BJ (cell line): ENCODE data around the gene LPCAT1. TPM values are rescaled to one million over a fixed set of nuclear protein-coding genes. Genes with fewer than 3 reads are reported as not detected.

Source experiments
- CTCF ChIA-PET: fragments of 350-600 bp; formaldehyde crosslinking; extraction: SDS; loops from one replicate; lab custom pipeline; 2021; ENCODE audit warnings: antibody characterized with exemption, inconsistent platforms; lab: Yijun Ruan, JAX
- POLR2A ChIA-PET: fragments of 300-600 bp; sonication (Branson Sonifier 250); formaldehyde crosslinking; extraction: SDS; loops from one replicate; lab custom pipeline; 2021; ENCODE audit warnings: antibody characterized with exemption; lab: Charles Lee
- DNase-seq: peaks from one replicate; pipeline ENCODE4 v3.0.0-alpha.2; 2011; ENCODE audit warnings: low read depth
- H3K27me3 ChIP-seq: 2 replicates; pipeline ENCODE4 v1.6.0; 2011; ENCODE audit warnings: low read length; ENCODE audit not compliant: control insufficient read depth, insufficient read depth
- H3K36me3 ChIP-seq: 2 replicates; pipeline ENCODE4 v1.5.1; 2011; ENCODE audit warnings: low read length; ENCODE audit not compliant: control insufficient read depth, insufficient read depth
- H3K4me3 ChIP-seq: 2 replicates; pipeline ENCODE4 v1.5.1; 2011; ENCODE audit warnings: low read depth, mild to moderate bottlenecking, control low read depth, low read length
- CTCF ChIP-seq: IDR thresholded peaks from 2 replicates; pipeline ENCODE4 v1.5.1; 2011; ENCODE audit warnings: low read depth, mild to moderate bottlenecking, control low read depth, inconsistent platforms, low read length, moderate library complexity; ENCODE audit not compliant: insufficient read depth
- polyA plus RNA-seq: library from polyadenylated mRNA; depleted of rRNA; stranded (reverse); fragments of >200 nt; gene quantifications from 2 replicates; pipeline ENCODE4 v1.2.3, GENCODE V29; 2011

The LPCAT1 gene
- polyA plus RNA-seq, 1 experiment = 14.3 TPM

- ChIA-PET CTCF (no interaction called here), POLR2A (no interaction called here)
These were observed 22.1 kb upstream of the LPCAT1 start for GRCh38 chr5:1545805-1546355.

GRCh38 chr5:1545126-1545804, 21.5 kb upstream of the LPCAT1 start:
- no peak for DNase-seq
- POLR2A ChIA-PET = no interaction called here
- CTCF ChIA-PET = no interaction called here
- TF ChIP-seq CTCF = no peak
- Histone ChIP-seq H3K27me3 (no peaks in the 10 kb centered on the region; the same call in 1 of the 2 replicates), H3K4me3 (no peak overlapping the region), H3K36me3 (no peaks in the 10 kb centered on the region)

More at GRCh38 chr5:1545805-1546355, 22.1 kb upstream of the LPCAT1 start:
- TF ChIP-seq CTCF = no peak
- Histone ChIP-seq H3K4me3 (no peak overlapping the region), H3K36me3 (no peaks in the 10 kb centered on the region), H3K27me3 (no peaks in the 10 kb centered on the region; the same call in 1 of the 2 replicates)
- no peak for DNase-seq

- Histone ChIP-seq H3K4me3 (no peak overlapping the region), H3K36me3 (no peaks in the 10 kb centered on the region), H3K27me3 (no peaks in the 10 kb centered on the region; the same call in 1 of the 2 replicates)
- DNase-seq = no peak
- CTCF ChIA-PET = no interaction called here
- TF ChIP-seq CTCF = no peak
- POLR2A ChIA-PET = no interaction called here
These were observed 20.7 kb upstream of the LPCAT1 start for GRCh38 chr5:1544294-1544961.

GRCh38 chr5:1543398-1544293, 19.9 kb upstream of the LPCAT1 start:
- TF ChIP-seq CTCF = no peak
- DNase-seq = no peak
- Histone ChIP-seq H3K36me3 (no peaks in the 10 kb centered on the region), H3K4me3 (no peak overlapping the region), H3K27me3 (no peaks in the 10 kb centered on the region; the same call in 1 of the 2 replicates)
- CTCF ChIA-PET = no interaction called here
- POLR2A ChIA-PET = no interaction called here
